Urinary bladder (tissue), 4 donors: ENCODE data around the gene SBF1. TPM values are rescaled to one million over a fixed set of nuclear protein-coding genes. Genes with fewer than 3 reads are reported as not detected.

ENCODE experiments used
- DNase-seq: peaks from one replicate; pipeline ENCODE4 v3.0.0-alpha.2; 2015; ENCODE audit errors: extremely low spot score
- H3K27ac ChIP-seq: one replicate; pipeline ENCODE4 v1.5.1; 2013; ENCODE audit warnings: low read depth, mild to moderate bottlenecking, moderate library complexity
- H3K36me3 ChIP-seq: one replicate; pipeline ENCODE4 v1.6.1; 2013; ENCODE audit warnings: mild to moderate bottlenecking, moderate library complexity; ENCODE audit not compliant: insufficient read depth
- H3K4me1 ChIP-seq: one replicate; pipeline ENCODE4 v1.6.1; 2013; ENCODE audit warnings: mild to moderate bottlenecking, moderate library complexity; ENCODE audit not compliant: insufficient read depth
- H3K4me3 ChIP-seq: one replicate; pipeline ENCODE4 v1.5.1; 2013; ENCODE audit warnings: low read depth, low read length
- WGBS: extraction: QIAGEN DNeasy Blood & Tissue Kit; methylation state at CpG from one replicate; pipeline ENCODE4 v1.1.7; 2013; 5-methylcytosine and 5-hydroxymethylcytosine counted together
- polyA plus RNA-seq: library from polyadenylated mRNA; stranded (reverse); fragments of 200-250 nt; gene quantifications from one replicate; pipeline ENCODE4 v1.2.3, GENCODE V29; 2013
- total RNA-seq: library from RNA; depleted of rRNA; stranded (reverse); fragments of >200 nt; gene quantifications from one replicate; pipeline ENCODE4 v1.2.3, GENCODE V29; 2014
- donor health status: healthy with polysubstance abuse.
- donor health status: healthy.

SBF1 gene
- total and polyA plus RNA-seq, 2 donors: 28.3 to 44.8 TPM

- H3K4me1 ChIP-seq: no peaks in the 10 kb centered on the region
- no peak for DNase-seq
- no peak overlapping the region for H3K4me3 ChIP-seq
- peaks cover 7% of the 10 kb centered on the region for H3K36me3 ChIP-seq
- H3K27ac ChIP-seq: no peak overlapping the region
- 90% methylated on average over 20 of the region's 20 CpGs for WGBS
Measured at GRCh38 chr22:50517495-50518260, 42.8 kb upstream of the SBF1 start.

DNA sequence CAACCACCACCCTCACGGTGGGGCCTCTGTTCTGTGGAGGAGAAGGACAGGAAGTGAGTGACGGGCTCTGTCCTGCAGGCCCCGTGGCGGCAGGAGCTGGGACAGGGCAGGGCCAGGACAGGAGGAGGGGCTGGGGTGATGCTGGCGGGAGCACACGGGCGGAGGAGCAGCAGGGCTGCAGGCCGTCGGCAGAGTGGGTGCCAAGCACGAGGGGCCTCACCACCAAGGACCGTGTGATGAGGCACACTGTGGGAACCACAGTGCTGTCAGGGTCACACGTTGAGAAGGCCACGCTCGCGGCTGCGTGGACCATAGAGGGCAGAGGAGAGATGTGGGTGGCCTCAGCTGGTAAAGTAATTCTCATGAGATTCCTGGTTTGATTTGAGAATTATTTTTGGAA, 42.1 kb upstream of the SBF1 start:
- Histone ChIP-seq H3K4me1 (no peaks in the 10 kb centered on the region), H3K4me3 (no peak overlapping the region), H3K27ac (no peak overlapping the region), H3K36me3 (peaks cover 6% of the 10 kb centered on the region)
- DNase-seq: no peak
- WGBS: 81% methylated on average over 16 of the region's 16 CpGs

DNA sequence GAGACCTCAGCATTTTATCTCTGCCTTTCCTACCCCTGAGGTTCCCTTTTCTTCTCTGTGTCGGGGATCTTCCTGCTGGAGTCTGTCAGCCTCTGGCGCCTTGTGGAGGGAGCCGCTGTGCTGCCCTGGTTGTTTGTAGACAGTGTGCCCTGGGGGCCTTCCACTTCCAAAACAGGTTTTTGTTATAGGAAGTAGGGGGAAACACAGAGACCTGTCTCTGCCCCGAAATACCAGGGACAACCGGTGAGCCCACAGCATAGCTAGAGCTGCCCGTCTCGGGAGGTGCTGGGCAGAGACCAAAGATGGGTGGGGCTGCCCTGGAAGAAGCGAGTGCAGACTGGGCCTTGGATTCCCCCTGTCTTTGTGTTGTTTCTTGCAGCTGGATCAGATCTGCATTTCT, 41.2 kb upstream of the SBF1 start:
- Histone ChIP-seq H3K36me3 (no peaks in the 10 kb centered on the region), H3K27ac (no peak overlapping the region), H3K4me3 (no peak overlapping the region), H3K4me1 (no peaks in the 10 kb centered on the region)
- WGBS: 82% methylated on average over 8 of the region's 8 CpGs
- DNase-seq: no peak

- Histone ChIP-seq H3K36me3 (no peaks in the 10 kb centered on the region), H3K4me3 (no peak overlapping the region), H3K27ac (no peak overlapping the region), H3K4me1 (no peaks in the 10 kb centered on the region)
- WGBS: 95% methylated on average over 15 of the region's 15 CpGs
- no peak for DNase-seq
Measured at GRCh38 chr22:50513175-50513574, 38.3 kb upstream of the SBF1 start.

- H3K4me3 ChIP-seq: peak overlapping the region; percentile 77
- H3K36me3 ChIP-seq: peaks cover 3% of the 10 kb centered on the region
- DNase-seq: no peak
- WGBS: 7% methylated on average over 3 of the region's 3 CpGs
- no peaks in the 10 kb centered on the region for H3K4me1 ChIP-seq
- no peak overlapping the region for H3K27ac ChIP-seq
Measured at GRCh38 chr22:50508897-50509296, 34.1 kb upstream of the SBF1 start.

DNA sequence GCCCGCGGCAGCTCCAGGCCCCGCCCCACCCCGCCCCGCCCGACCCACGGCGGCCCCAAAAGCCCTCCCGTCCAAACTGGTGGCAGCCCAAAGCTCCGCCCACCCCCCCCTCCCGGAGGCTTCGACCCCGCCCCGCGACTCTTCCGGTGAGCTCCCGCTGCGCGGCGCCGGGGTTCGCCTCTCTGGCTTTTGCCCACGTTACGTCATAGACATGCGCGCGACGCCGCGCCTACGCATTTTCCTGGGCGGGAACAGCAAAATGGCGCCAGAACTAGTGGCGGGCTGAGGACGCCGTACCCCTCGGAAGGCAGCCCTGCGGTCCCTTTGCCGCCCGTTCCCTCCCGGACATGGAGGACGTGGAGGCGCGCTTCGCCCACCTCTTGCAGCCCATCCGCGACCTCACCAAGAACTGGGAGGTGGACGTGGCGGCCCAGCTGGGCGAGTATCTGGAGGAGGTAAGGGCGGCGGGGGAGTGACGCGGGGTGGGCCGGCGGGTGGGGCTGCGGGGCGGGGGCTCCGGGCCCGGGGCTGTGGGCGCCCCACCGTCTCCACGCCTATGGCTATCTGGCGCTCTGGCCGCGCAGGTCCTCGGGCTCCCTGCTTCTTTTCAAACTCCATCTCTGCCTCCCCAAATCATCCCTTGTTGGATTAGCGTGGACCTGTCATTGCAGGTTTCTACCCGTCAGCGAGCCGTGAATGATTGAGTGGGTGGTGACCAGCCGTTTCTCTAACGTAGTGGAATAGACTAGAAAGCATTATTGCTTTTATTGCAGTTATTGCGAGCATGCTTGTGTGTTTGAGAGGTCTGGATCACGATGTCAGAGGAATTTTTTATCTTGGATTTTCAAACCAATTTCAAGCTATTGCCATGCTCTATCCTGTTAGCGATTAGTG, 33.4 kb upstream of the SBF1 start, which contains the start of gene NCAPH2:
Gene NCAPH2, plus strand, starts transcription at position 234 of the 894 bp plus-strand sequence. Its CDS starts 114 bp downstream, at position 348.
- H3K27ac ChIP-seq: peak within 1 kb of the TSS; percentile 96
- peak within 1 kb of the TSS; percentile 78 for H3K4me3 ChIP-seq
- peak; percentile 87 for DNase-seq
- H3K4me1 ChIP-seq: no peaks in the 10 kb centered on the region
- H3K36me3 ChIP-seq: peaks cover 9% of the 10 kb centered on the region
- WGBS: under 1% methylated on average over 75 of the region's 76 CpGs

- DNase-seq: peak; percentile 39
- WGBS: 2% methylated on average over 52 of the region's 62 CpGs
Measured at GRCh38 chr22:50507421-50507990, 32.7 kb upstream of the SBF1 start, which contains the start of gene LMF2. LMF2 (minus strand) TSS chr22:50507702; CDS start chr22:50507675, 27 bp downstream.

DNA sequence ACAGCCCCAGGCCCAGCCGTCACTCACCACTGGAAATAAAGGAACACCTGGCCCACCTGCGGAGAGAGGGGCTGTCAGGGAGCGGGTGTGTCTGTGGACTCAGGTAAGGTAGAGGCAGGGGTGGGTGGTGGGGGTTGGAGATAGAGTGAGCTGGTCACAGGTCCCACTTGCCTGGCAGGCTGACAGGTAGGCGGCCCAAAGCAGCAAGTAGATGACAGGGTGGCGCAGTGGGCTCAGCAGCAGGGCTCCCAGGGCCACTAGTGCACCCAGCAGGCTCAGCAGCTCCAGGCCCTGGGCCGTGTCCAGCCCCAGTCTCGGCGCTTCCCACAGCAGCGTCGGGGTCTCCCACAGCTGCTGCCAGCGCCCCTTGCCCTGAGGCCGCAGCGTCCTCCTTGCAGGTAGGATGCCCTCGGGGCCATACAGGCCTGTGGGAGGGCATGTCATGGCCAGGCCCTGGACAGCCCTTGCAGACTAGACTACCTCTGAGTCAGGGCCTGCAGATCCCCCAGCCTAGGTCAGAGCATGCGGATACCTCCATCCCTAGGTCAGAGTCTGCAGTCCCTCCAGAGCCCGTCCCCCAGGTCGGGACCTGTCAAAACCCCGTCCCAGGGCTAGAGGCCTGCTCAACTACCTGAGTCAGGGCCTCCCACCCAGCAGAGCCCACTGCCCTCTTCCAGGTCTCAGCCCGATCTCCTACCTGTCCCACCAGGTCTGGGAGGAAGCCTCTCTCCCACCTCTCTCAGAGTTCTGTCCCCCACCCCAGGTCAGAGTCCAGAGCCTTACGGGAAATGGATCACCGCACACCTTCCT, 32.0 kb upstream of the SBF1 start:
- H3K36me3 ChIP-seq: peaks cover 9% of the 10 kb centered on the region
- H3K4me1 ChIP-seq: no peaks in the 10 kb centered on the region
- no peak for DNase-seq
- WGBS: 28% methylated on average over 21 of the region's 21 CpGs
- peak overlapping the region; percentile 92 for H3K27ac ChIP-seq
- H3K4me3 ChIP-seq: peak overlapping the region; percentile 78

More at GRCh38 chr22:50507421-50507990, 32.7 kb upstream of the SBF1 start, which contains the start of gene LMF2:
- peak within 1 kb of the TSS; percentile 96 for H3K27ac ChIP-seq
- peak within 1 kb of the TSS; percentile 78 for H3K4me3 ChIP-seq
- peaks cover 9% of the 10 kb centered on the region for H3K36me3 ChIP-seq
- H3K4me1 ChIP-seq: no peaks in the 10 kb centered on the region

DNA sequence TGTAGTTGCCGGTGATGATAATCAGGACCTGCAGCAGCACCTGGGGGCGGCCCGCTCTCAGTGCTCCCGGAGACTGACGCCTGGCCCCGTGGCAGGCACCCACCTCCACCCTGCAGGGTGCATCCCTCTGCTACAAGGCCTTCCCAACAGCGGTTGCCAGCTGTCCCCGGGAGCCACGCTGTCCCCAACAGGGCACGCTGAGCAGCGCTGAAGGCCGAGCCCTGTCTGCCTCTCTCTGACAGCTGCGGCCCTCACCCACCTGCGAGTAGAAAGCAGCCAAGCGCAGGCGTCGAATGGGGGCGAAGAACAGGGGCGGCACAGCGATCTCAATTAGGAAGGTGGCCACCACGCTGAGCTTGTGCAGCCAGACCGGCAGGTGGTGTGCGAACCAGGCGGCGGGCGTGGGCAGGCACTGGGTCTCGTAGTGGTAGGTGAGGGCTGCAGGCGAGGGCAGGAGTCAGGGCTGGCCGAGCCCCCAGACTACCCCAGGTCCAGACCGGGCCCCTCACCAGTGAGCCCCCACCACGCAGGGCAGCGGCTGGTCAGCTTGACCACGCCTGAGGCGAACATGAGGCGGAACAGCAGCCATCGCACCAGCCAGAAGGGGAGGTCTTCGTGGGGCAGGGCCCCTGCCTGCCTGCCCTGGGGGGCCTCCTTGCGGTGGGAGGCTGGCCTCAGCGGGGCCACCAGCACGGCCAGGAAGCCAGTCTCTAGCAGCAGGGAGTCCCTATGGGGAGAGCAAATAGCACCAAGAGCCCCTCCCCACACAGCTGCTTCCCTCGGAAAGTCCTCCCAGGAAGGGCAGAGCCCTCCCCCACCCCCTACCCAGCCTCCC, 31.2 kb upstream of the SBF1 start:
- peaks cover 9% of the 10 kb centered on the region for H3K36me3 ChIP-seq
- peak overlapping the region; percentile 78 for H3K4me3 ChIP-seq
- 87% methylated on average over 41 of the region's 41 CpGs for WGBS
- H3K4me1 ChIP-seq: no peaks in the 10 kb centered on the region
- no peak for DNase-seq
- no peak overlapping the region for H3K27ac ChIP-seq

GRCh38 chr22:50505276-50505775, 30.5 kb upstream of the SBF1 start:
- Histone ChIP-seq H3K36me3 (peaks cover 9% of the 10 kb centered on the region), H3K27ac (no peak overlapping the region), H3K4me3 (no peak overlapping the region), H3K4me1 (no peaks in the 10 kb centered on the region)
- no peak for DNase-seq
- WGBS: 91% methylated on average over 14 of the region's 14 CpGs

- Histone ChIP-seq H3K4me1 (no peaks in the 10 kb centered on the region), H3K36me3 (peaks cover 9% of the 10 kb centered on the region), H3K4me3 (no peak overlapping the region), H3K27ac (no peak overlapping the region)
- no peak for DNase-seq
- 89% methylated on average over 44 of the region's 44 CpGs for WGBS
Measured at GRCh38 chr22:50504369-50505211, 29.8 kb upstream of the SBF1 start.
